HG02884 (cell line): ENCODE measurements around the gene STUM.

Source experiments
- ATAC-seq: cut with Tn5 transposase; IDR thresholded peaks from one replicate; pipeline ENCODE4 v1.9.1; 2021; ENCODE audit warnings: mild to moderate bottlenecking, moderate library complexity; ENCODE audit not compliant: unreplicated experiment

Gene STUM

DNA sequence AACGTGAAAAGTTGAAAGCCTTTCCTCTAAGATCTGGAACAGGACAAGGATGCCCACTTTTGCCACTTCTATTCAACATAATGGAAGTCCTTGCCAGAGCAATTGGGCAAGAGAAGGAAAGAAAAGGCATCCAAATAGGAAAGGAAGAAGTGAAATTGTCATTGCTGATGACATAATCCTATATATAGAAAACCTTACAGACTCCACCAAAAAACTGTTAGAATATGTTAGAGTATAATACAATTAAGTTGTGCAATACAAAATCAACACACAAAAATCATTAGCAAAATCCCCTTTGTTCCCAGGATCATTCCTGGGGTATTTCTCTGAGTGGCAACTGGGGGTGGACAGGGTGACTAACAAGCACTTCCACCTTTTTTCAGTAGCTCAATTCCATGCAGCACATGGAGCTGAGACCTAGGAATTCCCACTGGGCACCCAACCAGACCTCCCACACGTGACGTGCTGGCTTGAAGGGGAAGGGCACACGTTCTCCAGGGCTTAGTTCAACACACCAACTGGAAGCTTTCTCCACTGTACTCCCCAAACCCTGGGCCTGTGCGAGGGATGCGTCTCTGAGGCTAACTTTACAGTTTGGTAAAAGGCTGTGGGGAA, 9.6 kb downstream of the STUM start:
- ATAC-seq, result no peak

DNA sequence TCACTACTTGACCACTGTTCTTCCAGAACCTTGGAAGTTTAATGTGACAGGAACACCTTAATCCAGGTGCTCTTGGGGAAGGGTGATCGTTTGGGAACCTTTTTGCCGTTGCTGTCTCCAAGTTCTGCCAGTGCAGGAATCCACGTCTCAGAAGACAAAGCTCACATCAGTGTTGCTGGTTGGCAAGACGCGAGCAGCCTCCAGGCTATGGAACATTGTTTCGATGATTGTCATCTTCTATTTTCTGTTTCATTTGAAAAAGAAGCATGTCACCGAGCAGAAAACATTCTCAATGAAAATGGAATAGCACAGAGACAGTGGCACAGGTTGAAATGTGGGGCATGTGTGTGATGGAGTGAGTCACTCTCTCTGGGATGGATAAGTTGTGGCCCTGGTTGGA, 11.7 kb downstream of the STUM start:
- no peak for ATAC-seq

DNA sequence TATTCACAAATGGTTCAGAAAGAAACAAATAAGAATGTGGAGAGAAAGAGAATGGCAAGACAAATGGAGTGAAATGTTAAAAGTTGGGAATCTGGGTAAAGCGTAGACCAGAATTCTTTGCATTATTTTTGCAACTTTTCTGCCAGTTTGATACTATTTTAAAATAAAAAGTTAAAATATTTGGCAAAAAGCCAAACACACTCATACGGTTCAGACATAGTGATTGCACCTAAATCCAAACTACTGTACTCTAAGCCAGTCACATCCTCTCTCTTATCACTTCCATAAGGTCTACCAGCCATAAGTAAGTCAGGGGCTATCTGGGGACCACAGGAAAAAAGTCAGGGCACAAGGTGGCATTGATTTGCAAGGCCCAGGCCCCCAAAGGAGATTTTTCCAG, 14.4 kb downstream of the STUM start:
- no peak for ATAC-seq

DNA sequence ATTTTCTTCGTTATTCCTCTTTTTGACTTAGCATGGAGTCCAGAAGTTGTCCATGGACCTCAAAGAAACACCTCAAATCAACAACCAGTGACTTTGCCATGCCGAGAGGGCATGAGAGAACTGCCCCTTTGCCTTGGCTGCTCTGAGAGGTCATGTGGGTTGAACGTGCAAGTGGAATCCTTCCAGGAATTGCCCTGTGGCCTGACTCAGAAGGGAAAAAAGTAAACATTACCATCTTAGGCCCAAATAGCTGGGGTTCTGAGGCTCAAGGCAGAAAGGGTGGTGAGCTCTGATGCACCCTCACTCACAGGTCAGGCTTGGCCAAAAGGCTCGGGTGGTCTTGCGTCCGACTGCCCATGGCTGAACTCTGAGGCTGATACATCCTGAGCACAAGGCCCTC, 15.1 kb downstream of the STUM start:
- ATAC-seq, result no peak

DNA sequence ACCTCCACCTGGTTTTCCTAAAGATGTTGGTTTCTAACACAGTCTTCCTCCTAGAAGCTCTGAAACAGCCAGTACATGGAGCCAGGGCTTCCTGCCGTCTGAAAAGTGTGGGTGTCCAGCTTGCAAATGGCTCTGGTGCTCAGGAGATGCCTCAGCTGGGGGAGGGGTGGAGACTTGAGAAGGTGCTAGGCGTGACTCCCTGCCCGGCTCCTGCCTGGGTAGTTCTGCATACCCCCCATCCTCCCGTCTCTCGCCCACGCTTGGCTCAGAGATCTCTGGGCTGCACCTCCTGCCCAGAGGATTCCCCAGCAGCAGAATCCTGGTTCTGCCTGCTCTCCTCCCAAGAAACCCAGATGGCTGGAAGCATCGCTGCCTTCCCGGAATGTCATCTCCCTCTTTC, 16.9 kb downstream of the STUM start:
- ATAC-seq, result no peak

DNA sequence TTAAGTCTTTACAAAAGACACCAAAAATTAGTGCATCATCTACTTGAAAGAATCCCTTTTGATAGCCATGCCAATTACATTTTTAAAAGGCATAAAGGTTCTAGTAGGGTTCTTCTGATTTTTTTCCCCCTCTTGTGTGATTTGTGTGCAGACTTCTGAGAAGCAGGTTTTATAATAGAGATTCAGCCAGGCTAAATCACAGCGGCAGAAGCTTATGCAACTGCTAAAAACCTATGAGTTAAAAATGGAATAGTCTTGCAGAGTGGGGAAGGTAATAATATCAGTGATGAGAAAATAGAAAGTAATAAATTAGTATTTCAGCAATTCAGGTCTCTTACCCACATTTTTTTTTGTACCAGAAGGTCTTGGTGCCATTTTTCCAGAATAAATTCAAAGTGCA, 17.7 kb downstream of the STUM start:
- no peak for ATAC-seq

DNA sequence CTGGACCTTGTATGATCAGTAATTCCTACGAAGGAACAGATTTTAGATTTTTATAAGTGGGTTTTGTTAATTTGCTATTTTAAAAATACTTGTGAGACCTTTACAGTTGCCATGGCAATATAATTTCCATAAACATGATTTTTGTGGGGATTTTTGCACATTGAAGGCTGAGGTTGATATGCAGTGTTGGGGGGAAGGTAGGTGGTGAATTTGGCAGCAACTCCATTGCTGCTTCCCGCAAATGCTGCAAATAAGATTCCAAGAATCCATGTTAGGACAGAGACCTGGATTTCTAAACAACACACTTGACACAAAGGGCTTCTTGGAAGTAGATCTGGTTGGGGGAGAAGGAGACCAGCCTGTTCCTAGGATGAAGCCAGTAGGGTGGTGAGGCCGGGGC, 18.2 kb downstream of the STUM start:
- no peak for ATAC-seq

- ATAC-seq, result no peak
Observed at GRCh38 chr1:226568077-226568831, 19.7 kb downstream of the STUM start.

DNA sequence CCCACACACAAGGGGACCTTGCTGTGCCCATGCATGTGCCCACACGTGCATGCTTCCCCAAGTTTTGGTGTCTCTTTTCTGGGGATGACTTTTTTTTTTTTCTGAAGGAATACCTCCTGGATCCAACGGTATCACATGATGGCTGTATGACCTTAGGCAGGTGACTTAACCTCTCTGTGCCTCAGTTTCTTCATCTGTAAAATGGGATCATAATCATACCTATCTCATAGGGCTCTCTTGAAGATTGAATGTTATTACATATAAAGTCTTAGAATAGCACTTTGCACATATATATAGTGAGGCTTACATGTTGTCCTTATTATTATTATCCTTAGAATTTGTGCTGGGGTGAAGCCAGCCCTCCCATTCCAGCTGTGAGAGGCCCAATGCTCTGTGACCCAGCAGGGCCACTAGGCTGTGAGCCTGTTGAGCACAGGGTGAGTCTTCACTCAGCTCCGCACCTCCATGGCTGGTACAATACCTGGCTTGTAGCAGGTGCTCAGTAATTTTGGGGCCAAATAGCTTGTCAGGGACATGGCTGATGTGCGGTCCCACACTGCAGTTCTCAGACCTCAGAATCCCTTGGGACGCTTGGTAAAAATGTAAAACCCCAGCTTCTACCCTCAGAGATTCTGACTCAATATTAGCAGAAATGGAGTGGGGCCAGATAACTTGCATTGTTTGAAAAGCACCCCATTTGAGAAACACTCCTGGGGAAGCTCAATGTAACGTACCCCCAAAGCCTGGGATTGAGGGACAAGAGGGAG, 20.6 kb downstream of the STUM start:
- no peak for ATAC-seq

DNA sequence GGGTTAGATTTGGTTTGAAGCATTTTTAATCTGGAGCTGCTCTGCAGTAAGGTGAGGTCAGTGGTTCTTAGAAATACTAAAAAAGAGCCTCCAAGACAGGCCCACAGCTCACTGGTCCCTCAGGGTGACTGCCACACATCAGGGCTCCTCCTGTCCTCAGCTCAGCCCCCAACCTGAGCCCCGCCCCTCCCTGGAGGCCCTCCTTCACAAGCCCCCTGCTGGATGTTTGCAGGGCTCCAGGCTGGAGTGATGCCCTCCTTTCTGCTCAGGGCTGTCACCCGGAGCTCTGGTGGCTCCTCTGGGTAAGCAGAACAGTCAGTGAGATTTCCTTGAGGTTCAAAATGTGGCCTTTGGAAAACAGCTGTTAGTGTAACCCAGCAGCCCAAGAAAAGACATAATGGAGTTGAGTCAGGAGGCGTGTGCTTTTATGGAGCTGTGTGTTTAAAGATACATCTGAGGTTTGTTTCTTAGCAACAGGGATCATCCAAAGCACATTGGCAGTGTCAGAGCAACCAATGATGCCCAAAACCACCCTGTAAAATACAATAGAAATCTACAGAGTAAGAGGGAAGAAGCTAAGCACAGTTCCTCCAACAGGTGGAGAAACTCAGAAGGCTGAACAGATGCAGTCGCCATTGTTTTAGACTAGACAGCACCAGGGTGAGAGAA, 21.4 kb downstream of the STUM start:
- ATAC-seq, result no peak

GRCh38 chr1:226571893-226572292, 23.3 kb downstream of the STUM start:
- no peak for ATAC-seq

GRCh38 chr1:226572325-226572726, 23.8 kb downstream of the STUM start:
- ATAC-seq, result no peak

DNA sequence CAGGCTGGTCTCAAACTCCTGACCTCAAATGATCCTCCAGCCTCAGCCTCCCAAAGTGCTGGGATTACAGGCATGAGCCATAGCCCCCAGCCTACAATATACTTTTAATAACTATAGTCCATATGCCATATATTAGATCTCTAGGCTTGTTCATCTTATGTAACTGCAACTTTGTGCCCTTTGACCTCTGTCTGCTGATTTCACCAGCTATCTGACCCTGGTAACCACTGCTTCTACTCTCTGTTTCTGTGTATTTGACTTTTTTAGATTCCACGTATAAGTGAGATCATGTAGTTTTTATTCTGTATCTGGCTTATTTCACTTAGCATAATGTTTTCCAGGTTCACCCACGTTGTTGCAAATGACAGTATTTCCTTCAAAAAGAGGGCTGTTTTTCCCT, 25.5 kb downstream of the STUM start:
- no peak for ATAC-seq

- ATAC-seq, result no peak
Observed at GRCh38 chr1:226574591-226575435, 26.2 kb downstream of the STUM start.

- no peak for ATAC-seq
Observed at GRCh38 chr1:226575436-226575720, 26.8 kb downstream of the STUM start.

DNA sequence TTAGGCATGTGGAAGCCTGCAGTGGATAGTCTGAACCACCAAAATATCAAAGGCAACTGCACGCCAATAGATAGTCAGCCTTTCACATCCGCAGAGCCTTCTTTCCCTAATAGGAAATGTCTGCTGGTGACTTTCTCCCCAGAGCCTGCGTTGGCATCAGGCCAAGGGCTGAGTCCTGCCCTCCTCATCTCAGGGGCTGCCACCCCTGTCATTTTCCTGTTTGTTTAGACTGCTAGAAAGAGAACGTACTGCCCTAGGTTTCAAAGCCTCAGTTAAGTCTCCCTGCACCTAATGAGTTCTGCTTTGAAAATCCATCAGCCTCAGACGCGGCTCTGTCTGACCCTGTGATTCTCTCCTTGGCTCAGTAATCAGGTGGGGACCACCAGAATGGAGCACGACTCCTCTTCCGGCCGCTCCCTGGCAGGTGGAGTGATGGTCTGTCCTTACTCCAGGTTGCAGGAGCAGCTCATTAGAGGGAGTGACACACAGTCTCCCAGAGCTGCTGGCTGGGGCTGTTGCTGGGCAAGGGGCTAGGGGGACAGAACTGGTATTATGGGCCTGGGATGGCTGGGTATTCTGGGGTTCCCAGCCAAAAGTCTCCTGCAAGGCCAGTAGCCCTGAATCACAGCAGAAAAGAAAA, 27.3 kb downstream of the STUM start:
- ATAC-seq, result no peak

DNA sequence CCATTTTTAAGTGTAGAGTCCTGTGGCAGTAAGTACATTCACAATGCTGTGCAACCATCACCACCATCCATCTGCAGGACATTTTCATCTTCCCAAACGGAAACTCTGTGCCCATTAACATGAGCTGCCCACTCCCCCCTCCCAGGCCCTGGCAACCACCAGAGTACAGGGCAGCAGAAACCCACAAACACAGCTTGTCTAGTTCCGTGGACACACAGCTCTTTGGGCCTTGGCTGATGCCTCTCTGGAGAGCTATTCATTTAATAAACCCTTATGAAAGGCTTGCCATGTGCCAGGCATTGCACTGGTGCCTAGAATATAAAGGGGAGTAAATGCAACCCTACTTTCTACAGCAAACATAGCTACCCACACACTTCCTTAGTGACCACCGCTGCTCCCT, 28.0 kb downstream of the STUM start:
- ATAC-seq, result no peak

- ATAC-seq, result no peak
Observed at GRCh38 chr1:226577401-226578180, 29.0 kb downstream of the STUM start.

GRCh38 chr1:226578946-226579578, 30.5 kb downstream of the STUM start:
- no peak for ATAC-seq
